ENCODE measurements around the gene CAMK1D.

DNA sequence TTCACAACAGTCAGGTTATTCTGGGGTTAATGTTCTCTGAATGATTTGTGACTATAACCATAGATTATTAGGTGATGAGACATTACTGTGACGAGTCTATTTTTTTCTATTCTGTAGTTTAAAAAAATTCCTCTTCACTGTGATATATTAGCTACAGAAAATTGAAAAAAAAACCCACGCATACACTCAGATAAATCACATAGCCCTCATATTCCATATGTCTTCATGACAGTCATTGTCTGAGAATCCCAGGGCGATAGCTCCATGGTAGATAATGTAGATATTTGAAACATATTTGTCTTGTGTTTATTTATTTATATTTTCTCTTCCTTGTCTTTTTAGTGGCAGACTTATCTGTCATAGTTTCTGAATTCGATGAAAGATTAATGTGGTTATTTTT is 110.0 kb downstream of the CAMK1D start:
- no peak for TF ChIP-seq EZH2 (IDR thresholded peaks at IDR 0.05; ENCODE audit: low read depth)
- TF ChIP-seq, protein P1, sequence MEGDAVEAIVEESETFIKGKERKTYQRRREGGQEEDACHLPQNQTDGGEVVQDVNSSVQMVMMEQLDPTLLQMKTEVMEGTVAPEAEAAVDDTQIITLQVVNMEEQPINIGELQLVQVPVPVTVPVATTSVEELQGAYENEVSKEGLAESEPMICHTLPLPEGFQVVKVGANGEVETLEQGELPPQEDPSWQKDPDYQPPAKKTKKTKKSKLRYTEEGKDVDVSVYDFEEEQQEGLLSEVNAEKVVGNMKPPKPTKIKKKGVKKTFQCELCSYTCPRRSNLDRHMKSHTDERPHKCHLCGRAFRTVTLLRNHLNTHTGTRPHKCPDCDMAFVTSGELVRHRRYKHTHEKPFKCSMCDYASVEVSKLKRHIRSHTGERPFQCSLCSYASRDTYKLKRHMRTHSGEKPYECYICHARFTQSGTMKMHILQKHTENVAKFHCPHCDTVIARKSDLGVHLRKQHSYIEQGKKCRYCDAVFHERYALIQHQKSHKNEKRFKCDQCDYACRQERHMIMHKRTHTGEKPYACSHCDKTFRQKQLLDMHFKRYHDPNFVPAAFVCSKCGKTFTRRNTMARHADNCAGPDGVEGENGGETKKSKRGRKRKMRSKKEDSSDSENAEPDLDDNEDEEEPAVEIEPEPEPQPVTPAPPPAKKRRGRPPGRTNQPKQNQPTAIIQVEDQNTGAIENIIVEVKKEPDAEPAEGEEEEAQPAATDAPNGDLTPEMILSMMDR (conservative IDR thresholded peaks at IDR 0.05): no peak

Measured in PC-9 (cell line).